Ascending aorta (tissue), 2 donors: ENCODE measurements around the gene WNK2. TPM values are rescaled to one million over a fixed set of nuclear protein-coding genes. Genes with fewer than 3 reads are reported as not detected.

Source experiments
- DNase-seq, 2 donors: peaks; one replicate each; pipeline ENCODE4 v3.0.0-alpha.2; 2019; ENCODE audit warnings: low spot score in 2 of 2
- H3K27ac ChIP-seq, 2 donors: fragments of 200-600 bp; sonication (generic); one replicate each; pipeline ENCODE4 v1.5.1; 2016 to 2017; ENCODE audit warnings: mild to moderate bottlenecking in 1 of 2
- H3K27me3 ChIP-seq: fragments of 200-600 bp; sonication (generic); one replicate; pipeline ENCODE4 v1.5.1; 2017
- H3K36me3 ChIP-seq, 2 donors: fragments of 200-600 bp; sonication (generic); one replicate each; pipeline ENCODE4 v1.5.1; 2016
- H3K4me1 ChIP-seq, 2 donors: fragments of 200-600 bp; sonication (generic); one replicate each; pipeline ENCODE4 v1.5.1; 2016 to 2017; ENCODE audit warnings: mild to moderate bottlenecking in 1 of 2
- H3K4me3 ChIP-seq, 2 donors: fragments of 200-600 bp; sonication (generic); one replicate each; pipeline ENCODE4 v1.5.1; 2016 to 2017; ENCODE audit warnings: mild to moderate bottlenecking in 1 of 2
- H3K9me3 ChIP-seq, 2 donors: fragments of 200-600 bp; sonication (generic); one replicate each; pipeline ENCODE4 v1.5.1; 2016
- CTCF ChIP-seq, 3 experiments: fragments of 200-600 bp in 2 of 3; fragments of 450-650 bp in 1 of 3; sonication (generic) in 2 of 3; IDR thresholded peaks; one replicate each; pipeline ENCODE4 v1.5.1; 2016 to 2019; ENCODE audit warnings: antibody characterized with exemption in 3 of 3, mild to moderate bottlenecking in 1 of 3, moderate library complexity in 1 of 3
- intact Hi-C: fragments of 100-400 bp; cut with DNase I; formaldehyde crosslinking; loops from one replicate; pipeline ENCODE4 v1.15.1; 2023
- total RNA-seq: library from RNA; depleted of rRNA; stranded (reverse); fragments of >200 nt; gene quantifications from one replicate; pipeline ENCODE4 v1.1.0, GENCODE V29; 2016

The WNK2 gene
- total RNA-seq, 1 donor from 2014 or later: not detected

DNA sequence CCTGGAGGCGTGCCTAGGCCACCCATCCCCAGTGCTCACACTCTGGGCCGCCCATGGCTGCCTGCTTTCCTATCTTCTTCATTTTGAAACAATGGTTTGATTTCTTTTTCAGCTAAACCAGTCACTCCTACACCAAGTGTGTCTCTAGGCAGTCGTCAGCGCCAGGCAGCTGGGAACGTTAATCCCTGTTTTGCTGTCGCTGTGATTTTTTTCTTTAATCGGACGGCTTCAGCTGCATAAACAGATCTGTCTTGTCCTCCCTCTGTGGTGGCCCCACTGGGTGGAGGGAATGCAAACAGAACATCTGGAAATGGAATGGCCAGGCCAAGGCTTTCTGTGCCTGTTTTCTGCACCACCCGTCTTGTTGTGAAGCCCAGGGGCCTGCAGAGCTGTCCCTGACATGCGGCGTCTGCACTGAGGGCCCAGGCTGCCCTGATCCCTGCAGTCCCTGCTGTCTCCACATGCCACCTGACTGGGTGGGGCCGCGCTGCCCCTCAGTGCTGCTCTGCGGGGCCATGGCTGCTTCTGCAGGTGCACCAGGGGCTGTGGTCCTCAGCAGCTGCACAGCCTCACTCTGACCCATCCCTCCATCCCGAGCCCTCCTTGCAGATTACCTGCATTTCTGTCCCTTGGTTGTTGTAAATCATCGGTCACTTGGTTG lies 51.5 kb downstream of the WNK2 start:
- no peak for DNase-seq
- no peak for TF ChIP-seq CTCF (IDR thresholded peaks at IDR 0.05)
- Histone ChIP-seq H3K9me3 (no peaks in the 10 kb centered on the region), H3K36me3 (no peaks in the 10 kb centered on the region), H3K27me3 (no peaks in the 10 kb centered on the region), H3K27ac (no peak overlapping the region), H3K4me3 (no peak overlapping the region), H3K4me1 (no peaks in the 10 kb centered on the region)
- intact Hi-C loops: no loop called here

- no peaks in the 10 kb centered on the region for H3K9me3 ChIP-seq
- no peak for DNase-seq
- H3K36me3 ChIP-seq: no peaks in the 10 kb centered on the region
- no peaks in the 10 kb centered on the region for H3K27me3 ChIP-seq
- no peak overlapping the region for H3K4me3 ChIP-seq
- H3K4me1 ChIP-seq: no peaks in the 10 kb centered on the region
- no peak overlapping the region for H3K27ac ChIP-seq
- intact Hi-C loops: no loop called here
- no peak for TF ChIP-seq CTCF (IDR thresholded peaks at IDR 0.05)
Observed at GRCh38 chr9:93236541-93237206, 52.7 kb downstream of the WNK2 start.

GRCh38 chr9:93237540-93237939 lies 53.6 kb downstream of the WNK2 start:
- no peak for DNase-seq
- Histone ChIP-seq H3K27me3 (no peaks in the 10 kb centered on the region), H3K4me1 (no peaks in the 10 kb centered on the region), H3K4me3 (no peak overlapping the region), H3K9me3 (no peaks in the 10 kb centered on the region), H3K36me3 (no peaks in the 10 kb centered on the region), H3K27ac (no peak overlapping the region)
- TF ChIP-seq CTCF (IDR thresholded peaks at IDR 0.05): no peak
- intact Hi-C loops: no loop called here

GRCh38 chr9:93238953-93239925 lies 55.3 kb downstream of the WNK2 start:
- Histone ChIP-seq H3K36me3 (no peaks in the 10 kb centered on the region), H3K9me3 (no peaks in the 10 kb centered on the region)
- intact Hi-C loops: no loop called here

More at GRCh38 chr9:93238953-93239925, 55.3 kb downstream of the WNK2 start:
- Histone ChIP-seq H3K4me1 (no peaks in the 10 kb centered on the region), H3K27ac (no peak overlapping the region), H3K27me3 (no peaks in the 10 kb centered on the region), H3K4me3 (no peak overlapping the region)
- DNase-seq: no peak
- no peak for TF ChIP-seq CTCF (IDR thresholded peaks at IDR 0.05)
